ENCODE results near the gene SLC35F4.

DNA sequence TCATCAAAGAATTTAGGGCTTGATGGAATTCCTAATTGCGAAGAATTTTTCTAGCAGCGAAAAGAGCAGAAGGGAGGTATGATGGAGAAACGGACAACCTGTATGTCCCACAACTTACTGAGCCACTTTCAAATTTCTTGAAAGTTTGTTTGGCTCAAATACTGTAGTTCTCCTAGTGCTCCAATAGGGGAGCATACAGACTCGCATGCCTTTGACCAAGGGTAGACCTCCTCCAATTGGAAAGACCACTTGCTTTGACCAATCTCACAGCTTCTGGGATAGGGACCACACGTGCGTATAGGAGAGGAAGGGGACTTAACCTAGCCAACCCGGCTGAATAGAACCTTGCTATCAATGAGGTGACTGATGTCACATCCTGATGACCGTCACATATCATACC lies 28.6 kb downstream of the SLC35F4 start:
- TF ChIP-seq EGR1 (IDR thresholded peaks at IDR 0.05) = no peak
- TF ChIP-seq YY1 (IDR thresholded peaks at IDR 0.05; ENCODE audit: low read depth) = no peak
- TF ChIP-seq EP300 (IDR thresholded peaks at IDR 0.05; ENCODE audit: borderline replicate concordance) = no peak
- TF ChIP-seq TCF12 (IDR thresholded peaks at IDR 0.05; ENCODE audit: low read depth) = no peak
- TF ChIP-seq TAF1 (IDR thresholded peaks at IDR 0.05; ENCODE audit: low read depth) = no peak
- no peak for TF ChIP-seq REST (IDR thresholded peaks at IDR 0.05; ENCODE audit: low read depth)
- no peak for TF ChIP-seq CREB1 (IDR thresholded peaks at IDR 0.05; ENCODE audit: low read depth)
- no peak for TF ChIP-seq MAX (IDR thresholded peaks at IDR 0.05)
- TF ChIP-seq FOXM1 (IDR thresholded peaks at IDR 0.05; ENCODE audit: borderline replicate concordance, low read depth) = no peak

Data from Ishikawa (cell line).